ENCODE measurements around the gene INTS7.

INTS7 gene

GRCh38 chr1:212035123-212035834, at the start of gene INTS7, which contains the start of gene DTL:
TSS of gene INTS7 (minus strand) at chr1:212035557. CDS start at chr1:212035437, 120 bp downstream.
TSS of gene DTL (plus strand) at chr1:212035748. CDS start at chr1:212035891, 143 bp downstream.
- peak; percentile 97 for DNase-seq (ENCODE audit: low read depth)

- DNase-seq (ENCODE audit: low read depth): no peak
Measured at GRCh38 chr1:212082765-212083406, 47.5 kb upstream of the INTS7 start.

GRCh38 chr1:212078826-212079225, 43.5 kb upstream of the INTS7 start:
- DNase-seq (ENCODE audit: low read depth): no peak

- DNase-seq (ENCODE audit: low read depth): no peak
Measured at GRCh38 chr1:212077028-212077427, 41.7 kb upstream of the INTS7 start.

- DNase-seq (ENCODE audit: low read depth): no peak
Measured at GRCh38 chr1:212074856-212075255, 39.5 kb upstream of the INTS7 start.

GRCh38 chr1:212074313-212074712, 39.0 kb upstream of the INTS7 start:
- no peak for DNase-seq (ENCODE audit: low read depth)

GRCh38 chr1:212073490-212073889, 38.1 kb upstream of the INTS7 start:
- no peak for DNase-seq (ENCODE audit: low read depth)

GRCh38 chr1:212072047-212072446, 36.7 kb upstream of the INTS7 start:
- no peak for DNase-seq (ENCODE audit: low read depth)

GRCh38 chr1:212070720-212071302, 35.5 kb upstream of the INTS7 start:
- DNase-seq (ENCODE audit: low read depth): no peak

GRCh38 chr1:212067787-212068186, 32.4 kb upstream of the INTS7 start:
- no peak for DNase-seq (ENCODE audit: low read depth)

GRCh38 chr1:212062832-212063438, 27.6 kb upstream of the INTS7 start:
- DNase-seq (ENCODE audit: low read depth): no peak

GRCh38 chr1:212060632-212061472, 25.5 kb upstream of the INTS7 start:
- no peak for DNase-seq (ENCODE audit: low read depth)

GRCh38 chr1:212055333-212055732, 20.0 kb upstream of the INTS7 start:
- DNase-seq (ENCODE audit: low read depth): no peak

GRCh38 chr1:212053993-212054392, 18.6 kb upstream of the INTS7 start:
- no peak for DNase-seq (ENCODE audit: low read depth)

GRCh38 chr1:212045981-212046380, 10.6 kb upstream of the INTS7 start:
- no peak for DNase-seq (ENCODE audit: low read depth)

- no peak for DNase-seq (ENCODE audit: low read depth)
Measured at GRCh38 chr1:212044851-212045250, 9.5 kb upstream of the INTS7 start.

- no peak for DNase-seq (ENCODE audit: low read depth)
Measured at GRCh38 chr1:212042436-212042835, 7.1 kb upstream of the INTS7 start.

- DNase-seq (ENCODE audit: low read depth): no peak
Measured at GRCh38 chr1:212040629-212041412, 5.5 kb upstream of the INTS7 start.

- DNase-seq (ENCODE audit: low read depth): no peak
Measured at GRCh38 chr1:212039622-212040021, 4.3 kb upstream of the INTS7 start.

GRCh38 chr1:212037900-212038299, 2.5 kb upstream of the INTS7 start:
- DNase-seq (ENCODE audit: low read depth): no peak

Measured in T-helper 22 cell (primary cell).